WTC11 (cell line): ENCODE measurements around the gene DUOX1. TPM values are rescaled to one million over a fixed set of nuclear protein-coding genes. Genes with fewer than 3 reads are reported as not detected.

ENCODE experiments used
- ATAC-seq: fragments of 200-7000 bp; cut with Tn5 transposase; 2 replicates; pipeline ENCODE4 v1.10.0; 2021; ENCODE audit warnings: mild to moderate bottlenecking, moderate library complexity
- CTCF ChIA-PET: fragments of 300-600 bp; sonication (Branson Sonifier 250); formaldehyde crosslinking; loops from one replicate; lab custom pipeline; 2021; ENCODE audit warnings: antibody characterized with exemption; lab: Charles Lee
- POLR2A ChIA-PET: fragments of 350-600 bp; sonication (Branson Sonifier 250); formaldehyde crosslinking; loops from one replicate; lab custom pipeline; 2021; ENCODE audit warnings: antibody characterized with exemption; lab: Charles Lee
- DNase-seq: peaks from one replicate; pipeline ENCODE4 v3.0.0; 2021; ENCODE audit warnings: low spot score
- H3K27ac Mint-ChIP-seq: 2 replicates; pipeline ENCODE4 v1.8.0; 2021; ENCODE audit warnings: mixed read lengths
- H3K27me3 Mint-ChIP-seq: 2 replicates; pipeline ENCODE4 v1.8.0; 2021; ENCODE audit warnings: low read depth, mild to moderate bottlenecking, moderate library complexity, mixed read lengths
- H3K36me3 Mint-ChIP-seq: 2 replicates; pipeline ENCODE4 v1.8.0; 2021; ENCODE audit warnings: mixed read lengths
- H3K4me1 Mint-ChIP-seq: 2 replicates; pipeline ENCODE4 v1.8.0; 2022; ENCODE audit warnings: mixed read lengths
- H3K4me3 Mint-ChIP-seq: 2 replicates; pipeline ENCODE4 v1.8.0; 2021; ENCODE audit warnings: mild to moderate bottlenecking, moderate library complexity, mixed read lengths
- H3K9me3 Mint-ChIP-seq: 2 replicates; pipeline ENCODE4 v1.8.0; 2021; ENCODE audit warnings: mixed read lengths
- AR ChIP-seq: fragments of 250-450 bp; sonication (Bioruptor Pico); IDR thresholded peaks from 2 replicates; pipeline ENCODE4 v1.9.0; 2021; ENCODE audit warnings: mild to moderate bottlenecking
- ESRRA ChIP-seq: sonication (generic); formaldehyde crosslinking; IDR thresholded peaks from 2 replicates; pipeline ENCODE4 v1.8.1; 2022; ENCODE audit warnings: mild to moderate bottlenecking, missing genetic modification reagents, borderline replicate concordance
- FOXK1 ChIP-seq: sonication (generic); formaldehyde crosslinking; IDR thresholded peaks from 2 replicates; pipeline ENCODE4 v1.8.0; 2022; ENCODE audit warnings: mild to moderate bottlenecking, moderate library complexity, missing genetic modification reagents
- FOXP1 ChIP-seq: sonication (generic); formaldehyde crosslinking; IDR thresholded peaks from 2 replicates; pipeline ENCODE4 v1.8.0; 2022; ENCODE audit warnings: missing genetic modification reagents, mild to moderate bottlenecking, moderate library complexity, borderline replicate concordance
- JUN ChIP-seq: sonication (generic); formaldehyde crosslinking; IDR thresholded peaks from 2 replicates; pipeline ENCODE4 v1.8.0; 2023; ENCODE audit warnings: mild to moderate bottlenecking, missing genetic modification reagents
- MXD4 ChIP-seq: fragments of 250-450 bp; sonication (Bioruptor Pico); IDR thresholded peaks from 2 replicates; pipeline ENCODE4 v1.8.0; 2021; ENCODE audit warnings: mild to moderate bottlenecking, moderate library complexity, borderline replicate concordance
- NR2C2 ChIP-seq: sonication (generic); formaldehyde crosslinking; IDR thresholded peaks from 2 replicates; pipeline ENCODE4 v1.8.0; 2022; ENCODE audit warnings: mild to moderate bottlenecking, missing genetic modification reagents
- RORB ChIP-seq: fragments of 250-450 bp; sonication (Bioruptor Pico); IDR thresholded peaks from 2 replicates; pipeline ENCODE4 v1.9.0; 2021; ENCODE audit warnings: mild to moderate bottlenecking
- TCF7 ChIP-seq: sonication (generic); formaldehyde crosslinking; IDR thresholded peaks from 2 replicates; pipeline ENCODE4 v1.8.0; 2022; ENCODE audit warnings: mild to moderate bottlenecking, low read depth, missing genetic modification reagents, moderate library complexity
- TEAD1 ChIP-seq: sonication (generic); formaldehyde crosslinking; IDR thresholded peaks from 2 replicates; pipeline ENCODE4 v1.8.0; 2022; ENCODE audit warnings: mild to moderate bottlenecking, missing genetic modification reagents
- TP53 ChIP-seq: sonication (generic); formaldehyde crosslinking; IDR thresholded peaks from 2 replicates; pipeline ENCODE4 v1.8.1; 2023; ENCODE audit warnings: mild to moderate bottlenecking, missing genetic modification reagents
- ZNF671 ChIP-seq: fragments of 250-450 bp; sonication (Bioruptor Pico); IDR thresholded peaks from 2 replicates; pipeline ENCODE4 v1.8.0; 2021; ENCODE audit warnings: mild to moderate bottlenecking
- total RNA-seq: library from RNA; stranded (reverse); gene quantifications from 3 replicates; pipeline ENCODE4 v1.2.3, GENCODE V29; 2021
- TF ChIP-seq, protein P1 (sequence below): sonication (generic); formaldehyde crosslinking; IDR thresholded peaks from 2 replicates; pipeline ENCODE4 v1.8.1; 2023; ENCODE audit warnings: mild to moderate bottlenecking, missing genetic modification reagents, moderate library complexity
- TF ChIP-seq, protein P2 (sequence below): sonication (generic); formaldehyde crosslinking; IDR thresholded peaks from 2 replicates; pipeline ENCODE4 v1.8.1; 2023; ENCODE audit warnings: mild to moderate bottlenecking, missing genetic modification reagents
- TF ChIP-seq, protein P3 (sequence below): sonication (generic); formaldehyde crosslinking; IDR thresholded peaks from 2 replicates; pipeline ENCODE4 v1.8.0; 2023; ENCODE audit warnings: mild to moderate bottlenecking, missing genetic modification reagents
- TF ChIP-seq, protein P4 (sequence below): sonication (generic); formaldehyde crosslinking; IDR thresholded peaks from 2 replicates; pipeline ENCODE4 v1.8.1; 2022; ENCODE audit warnings: mild to moderate bottlenecking, moderate library complexity, missing genetic modification reagents
- TF ChIP-seq, protein P5 (sequence below): sonication (generic); formaldehyde crosslinking; IDR thresholded peaks from 2 replicates; pipeline ENCODE4 v1.8.0; 2023; ENCODE audit warnings: missing genetic modification reagents, mild to moderate bottlenecking, borderline replicate concordance

Gene DUOX1
- total RNA-seq, 1 experiment from 2014 or later = 1.3 TPM

GRCh38 chr15:45134046-45134445 is 4.3 kb downstream of the DUOX1 start:
- no peaks in the 10 kb centered on the region for H3K9me3 Mint-ChIP-seq
- ChIA-PET POLR2A (no interaction called here), CTCF (interaction anchor here (1.6 to 11.0 kb wide), 4 partner anchors 8 to 29 kb away, joined by 5 to 231 read pairs (median 14); partner anchors contain the start of genes DUOX2 and DUOXA2)
- ATAC-seq = no peak
- TF ChIP-seq, protein P1, sequence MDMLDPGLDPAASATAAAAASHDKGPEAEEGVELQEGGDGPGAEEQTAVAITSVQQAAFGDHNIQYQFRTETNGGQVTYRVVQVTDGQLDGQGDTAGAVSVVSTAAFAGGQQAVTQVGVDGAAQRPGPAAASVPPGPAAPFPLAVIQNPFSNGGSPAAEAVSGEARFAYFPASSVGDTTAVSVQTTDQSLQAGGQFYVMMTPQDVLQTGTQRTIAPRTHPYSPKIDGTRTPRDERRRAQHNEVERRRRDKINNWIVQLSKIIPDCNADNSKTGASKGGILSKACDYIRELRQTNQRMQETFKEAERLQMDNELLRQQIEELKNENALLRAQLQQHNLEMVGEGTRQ = no peak
- no peak for TF ChIP-seq JUN (CRISPR knock-in tag)
- TF ChIP-seq ZNF671 (CRISPR knock-in tag) = no peak
- TF ChIP-seq, protein P2, sequence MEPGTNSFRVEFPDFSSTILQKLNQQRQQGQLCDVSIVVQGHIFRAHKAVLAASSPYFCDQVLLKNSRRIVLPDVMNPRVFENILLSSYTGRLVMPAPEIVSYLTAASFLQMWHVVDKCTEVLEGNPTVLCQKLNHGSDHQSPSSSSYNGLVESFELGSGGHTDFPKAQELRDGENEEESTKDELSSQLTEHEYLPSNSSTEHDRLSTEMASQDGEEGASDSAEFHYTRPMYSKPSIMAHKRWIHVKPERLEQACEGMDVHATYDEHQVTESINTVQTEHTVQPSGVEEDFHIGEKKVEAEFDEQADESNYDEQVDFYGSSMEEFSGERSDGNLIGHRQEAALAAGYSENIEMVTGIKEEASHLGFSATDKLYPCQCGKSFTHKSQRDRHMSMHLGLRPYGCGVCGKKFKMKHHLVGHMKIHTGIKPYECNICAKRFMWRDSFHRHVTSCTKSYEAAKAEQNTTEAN = no peak
- TF ChIP-seq, protein P3, sequence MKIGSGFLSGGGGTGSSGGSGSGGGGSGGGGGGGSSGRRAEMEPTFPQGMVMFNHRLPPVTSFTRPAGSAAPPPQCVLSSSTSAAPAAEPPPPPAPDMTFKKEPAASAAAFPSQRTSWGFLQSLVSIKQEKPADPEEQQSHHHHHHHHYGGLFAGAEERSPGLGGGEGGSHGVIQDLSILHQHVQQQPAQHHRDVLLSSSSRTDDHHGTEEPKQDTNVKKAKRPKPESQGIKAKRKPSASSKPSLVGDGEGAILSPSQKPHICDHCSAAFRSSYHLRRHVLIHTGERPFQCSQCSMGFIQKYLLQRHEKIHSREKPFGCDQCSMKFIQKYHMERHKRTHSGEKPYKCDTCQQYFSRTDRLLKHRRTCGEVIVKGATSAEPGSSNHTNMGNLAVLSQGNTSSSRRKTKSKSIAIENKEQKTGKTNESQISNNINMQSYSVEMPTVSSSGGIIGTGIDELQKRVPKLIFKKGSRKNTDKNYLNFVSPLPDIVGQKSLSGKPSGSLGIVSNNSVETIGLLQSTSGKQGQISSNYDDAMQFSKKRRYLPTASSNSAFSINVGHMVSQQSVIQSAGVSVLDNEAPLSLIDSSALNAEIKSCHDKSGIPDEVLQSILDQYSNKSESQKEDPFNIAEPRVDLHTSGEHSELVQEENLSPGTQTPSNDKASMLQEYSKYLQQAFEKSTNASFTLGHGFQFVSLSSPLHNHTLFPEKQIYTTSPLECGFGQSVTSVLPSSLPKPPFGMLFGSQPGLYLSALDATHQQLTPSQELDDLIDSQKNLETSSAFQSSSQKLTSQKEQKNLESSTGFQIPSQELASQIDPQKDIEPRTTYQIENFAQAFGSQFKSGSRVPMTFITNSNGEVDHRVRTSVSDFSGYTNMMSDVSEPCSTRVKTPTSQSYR = no peak
- no peak for TF ChIP-seq RORB
- TF ChIP-seq MXD4 = no peak
- no peak for TF ChIP-seq AR (CRISPR knock-in tag)
- no peak for TF ChIP-seq ESRRA (CRISPR knock-in tag)
- no peak overlapping the region for H3K4me3 Mint-ChIP-seq
- no peak for DNase-seq
- H3K27ac Mint-ChIP-seq = no peak overlapping the region
- H3K27me3 Mint-ChIP-seq = peaks cover 89% of the 10 kb centered on the region
- peaks cover 12% of the 10 kb centered on the region for H3K4me1 Mint-ChIP-seq
- H3K36me3 Mint-ChIP-seq = no peaks in the 10 kb centered on the region

GRCh38 chr15:45134682-45135604 is 5.1 kb downstream of the DUOX1 start:
- no peaks in the 10 kb centered on the region for H3K36me3 Mint-ChIP-seq
- peak; percentile 60 for DNase-seq
- no peak overlapping the region for H3K27ac Mint-ChIP-seq
- no peaks in the 10 kb centered on the region for H3K9me3 Mint-ChIP-seq
- peaks cover 12% of the 10 kb centered on the region for H3K4me1 Mint-ChIP-seq
- peak; percentile 72 for ATAC-seq
- ChIA-PET POLR2A (interaction anchor here (0.6 to 1.2 kb wide), 3 partner anchors 17 to 281 kb away, joined by 3 to 5 read pairs (median 3); no protein-coding TSS in a partner anchor), CTCF (interaction anchor here (1.1 to 11.0 kb wide), 7 partner anchors 9 to 267 kb away, joined by 3 to 231 read pairs (median 6); partner anchors contain the start of genes DUOX2 and DUOXA2)
- H3K27me3 Mint-ChIP-seq = peaks cover 83% of the 10 kb centered on the region
- H3K4me3 Mint-ChIP-seq = peak overlapping the region; percentile 66
- TF ChIP-seq TEAD1 (CRISPR knock-in tag) (peak; percentile 64; the same call in 1 of the 2 replicates), FOXK1 (CRISPR knock-in tag) (peak; percentile 51; the same call in 1 of the 2 replicates), FOXP1 (CRISPR knock-in tag) (peak; percentile 84; the same call in 1 of the 2 replicates), NR2C2 (no peak), ZNF671 (CRISPR knock-in tag) (no peak), TCF7 (no peak), TP53 (CRISPR knock-in tag) (peak; percentile 42; the same call in 1 of the 2 replicates)
- TF ChIP-seq, protein P4, sequence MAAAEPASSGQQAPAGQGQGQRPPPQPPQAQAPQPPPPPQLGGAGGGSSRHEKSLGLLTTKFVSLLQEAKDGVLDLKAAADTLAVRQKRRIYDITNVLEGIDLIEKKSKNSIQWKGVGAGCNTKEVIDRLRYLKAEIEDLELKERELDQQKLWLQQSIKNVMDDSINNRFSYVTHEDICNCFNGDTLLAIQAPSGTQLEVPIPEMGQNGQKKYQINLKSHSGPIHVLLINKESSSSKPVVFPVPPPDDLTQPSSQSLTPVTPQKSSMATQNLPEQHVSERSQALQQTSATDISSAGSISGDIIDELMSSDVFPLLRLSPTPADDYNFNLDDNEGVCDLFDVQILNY (CRISPR knock-in tag) = peak; percentile 83; the same call in 1 of the 2 replicates
- TF ChIP-seq, protein P5, sequence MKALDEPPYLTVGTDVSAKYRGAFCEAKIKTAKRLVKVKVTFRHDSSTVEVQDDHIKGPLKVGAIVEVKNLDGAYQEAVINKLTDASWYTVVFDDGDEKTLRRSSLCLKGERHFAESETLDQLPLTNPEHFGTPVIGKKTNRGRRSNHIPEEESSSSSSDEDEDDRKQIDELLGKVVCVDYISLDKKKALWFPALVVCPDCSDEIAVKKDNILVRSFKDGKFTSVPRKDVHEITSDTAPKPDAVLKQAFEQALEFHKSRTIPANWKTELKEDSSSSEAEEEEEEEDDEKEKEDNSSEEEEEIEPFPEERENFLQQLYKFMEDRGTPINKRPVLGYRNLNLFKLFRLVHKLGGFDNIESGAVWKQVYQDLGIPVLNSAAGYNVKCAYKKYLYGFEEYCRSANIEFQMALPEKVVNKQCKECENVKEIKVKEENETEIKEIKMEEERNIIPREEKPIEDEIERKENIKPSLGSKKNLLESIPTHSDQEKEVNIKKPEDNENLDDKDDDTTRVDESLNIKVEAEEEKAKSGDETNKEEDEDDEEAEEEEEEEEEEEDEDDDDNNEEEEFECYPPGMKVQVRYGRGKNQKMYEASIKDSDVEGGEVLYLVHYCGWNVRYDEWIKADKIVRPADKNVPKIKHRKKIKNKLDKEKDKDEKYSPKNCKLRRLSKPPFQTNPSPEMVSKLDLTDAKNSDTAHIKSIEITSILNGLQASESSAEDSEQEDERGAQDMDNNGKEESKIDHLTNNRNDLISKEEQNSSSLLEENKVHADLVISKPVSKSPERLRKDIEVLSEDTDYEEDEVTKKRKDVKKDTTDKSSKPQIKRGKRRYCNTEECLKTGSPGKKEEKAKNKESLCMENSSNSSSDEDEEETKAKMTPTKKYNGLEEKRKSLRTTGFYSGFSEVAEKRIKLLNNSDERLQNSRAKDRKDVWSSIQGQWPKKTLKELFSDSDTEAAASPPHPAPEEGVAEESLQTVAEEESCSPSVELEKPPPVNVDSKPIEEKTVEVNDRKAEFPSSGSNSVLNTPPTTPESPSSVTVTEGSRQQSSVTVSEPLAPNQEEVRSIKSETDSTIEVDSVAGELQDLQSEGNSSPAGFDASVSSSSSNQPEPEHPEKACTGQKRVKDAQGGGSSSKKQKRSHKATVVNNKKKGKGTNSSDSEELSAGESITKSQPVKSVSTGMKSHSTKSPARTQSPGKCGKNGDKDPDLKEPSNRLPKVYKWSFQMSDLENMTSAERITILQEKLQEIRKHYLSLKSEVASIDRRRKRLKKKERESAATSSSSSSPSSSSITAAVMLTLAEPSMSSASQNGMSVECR (CRISPR knock-in tag) = 0 out of 2 replicates have a peak, but pooled peaks have one; percentile 61
